ENCODE results near the gene PRDM15.

DNA sequence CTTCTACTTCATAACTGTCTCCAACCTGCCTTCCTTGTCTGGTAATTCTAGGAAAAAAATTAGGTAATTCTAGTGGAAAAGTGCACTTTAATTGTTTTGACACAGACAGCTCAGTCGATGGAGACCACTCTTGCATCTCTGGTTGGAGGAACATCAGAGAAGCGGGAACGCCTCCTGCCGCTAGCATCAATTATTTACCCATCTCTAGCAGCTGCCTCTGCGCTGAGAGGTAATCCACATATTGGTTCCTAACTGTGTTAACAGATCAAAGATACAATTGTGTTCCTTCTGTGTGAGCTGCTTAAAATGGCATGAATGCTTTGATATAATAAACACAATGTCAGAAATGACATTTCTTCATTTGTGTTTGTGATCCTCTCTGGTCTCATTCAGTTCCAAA, 41.3 kb upstream of the PRDM15 start:
- TF ChIP-seq, protein P1, sequence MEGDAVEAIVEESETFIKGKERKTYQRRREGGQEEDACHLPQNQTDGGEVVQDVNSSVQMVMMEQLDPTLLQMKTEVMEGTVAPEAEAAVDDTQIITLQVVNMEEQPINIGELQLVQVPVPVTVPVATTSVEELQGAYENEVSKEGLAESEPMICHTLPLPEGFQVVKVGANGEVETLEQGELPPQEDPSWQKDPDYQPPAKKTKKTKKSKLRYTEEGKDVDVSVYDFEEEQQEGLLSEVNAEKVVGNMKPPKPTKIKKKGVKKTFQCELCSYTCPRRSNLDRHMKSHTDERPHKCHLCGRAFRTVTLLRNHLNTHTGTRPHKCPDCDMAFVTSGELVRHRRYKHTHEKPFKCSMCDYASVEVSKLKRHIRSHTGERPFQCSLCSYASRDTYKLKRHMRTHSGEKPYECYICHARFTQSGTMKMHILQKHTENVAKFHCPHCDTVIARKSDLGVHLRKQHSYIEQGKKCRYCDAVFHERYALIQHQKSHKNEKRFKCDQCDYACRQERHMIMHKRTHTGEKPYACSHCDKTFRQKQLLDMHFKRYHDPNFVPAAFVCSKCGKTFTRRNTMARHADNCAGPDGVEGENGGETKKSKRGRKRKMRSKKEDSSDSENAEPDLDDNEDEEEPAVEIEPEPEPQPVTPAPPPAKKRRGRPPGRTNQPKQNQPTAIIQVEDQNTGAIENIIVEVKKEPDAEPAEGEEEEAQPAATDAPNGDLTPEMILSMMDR (IDR thresholded peaks at IDR 0.05) = no peak
- TF ChIP-seq POLR2A (IDR thresholded peaks at IDR 0.05) = no peak
- no peak for TF ChIP-seq POLR2AphosphoS5 (IDR thresholded peaks at IDR 0.05)
- TF ChIP-seq EP300 (IDR thresholded peaks at IDR 0.05; ENCODE audit: low read depth) = no peak

Measured in transverse colon (tissue), 4 donors.